Hematopoietic multipotent progenitor cell treated with erythropoietin and hydrocortisone succinate and interleukin-3 and kit ligand, for 8 days (in vitro differentiated cells): ENCODE results near the gene WDR4.
"Not testable (repeated sequence)": the region's sequence is repeated elsewhere in the genome, so short reads cannot be mapped to it uniquely, and the experiment has no call there.

Experiments used
- DNase-seq: peaks from one replicate; pipeline ENCODE4 v3.0.0-alpha.2; 2015

Gene WDR4

GRCh38 chr21:42809577-42810475 is 69.5 kb downstream of the WDR4 start:
- no peak for DNase-seq

DNA sequence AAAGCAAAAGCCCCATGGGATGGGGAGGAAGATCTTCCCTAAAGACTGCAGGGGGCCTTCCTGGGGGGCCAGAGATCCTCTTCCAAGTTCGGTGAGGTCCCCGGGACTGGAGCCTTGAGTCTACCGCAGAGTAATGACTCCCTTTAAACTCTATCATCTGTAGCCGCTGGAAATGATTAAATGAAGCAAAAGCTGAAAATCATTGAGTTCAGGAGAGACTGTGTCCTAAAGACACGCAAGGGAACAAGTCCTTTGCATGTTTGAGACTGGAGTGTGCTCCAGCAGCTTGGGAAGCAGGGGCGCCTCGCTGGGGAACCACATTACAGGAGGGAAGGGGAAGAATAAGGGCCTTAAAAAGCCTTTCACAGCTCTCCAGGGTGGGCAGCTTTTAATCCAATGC is 70.2 kb downstream of the WDR4 start:
- no peak for DNase-seq

- no peak for DNase-seq
Measured at GRCh38 chr21:42807938-42808613, 71.3 kb downstream of the WDR4 start.

DNA sequence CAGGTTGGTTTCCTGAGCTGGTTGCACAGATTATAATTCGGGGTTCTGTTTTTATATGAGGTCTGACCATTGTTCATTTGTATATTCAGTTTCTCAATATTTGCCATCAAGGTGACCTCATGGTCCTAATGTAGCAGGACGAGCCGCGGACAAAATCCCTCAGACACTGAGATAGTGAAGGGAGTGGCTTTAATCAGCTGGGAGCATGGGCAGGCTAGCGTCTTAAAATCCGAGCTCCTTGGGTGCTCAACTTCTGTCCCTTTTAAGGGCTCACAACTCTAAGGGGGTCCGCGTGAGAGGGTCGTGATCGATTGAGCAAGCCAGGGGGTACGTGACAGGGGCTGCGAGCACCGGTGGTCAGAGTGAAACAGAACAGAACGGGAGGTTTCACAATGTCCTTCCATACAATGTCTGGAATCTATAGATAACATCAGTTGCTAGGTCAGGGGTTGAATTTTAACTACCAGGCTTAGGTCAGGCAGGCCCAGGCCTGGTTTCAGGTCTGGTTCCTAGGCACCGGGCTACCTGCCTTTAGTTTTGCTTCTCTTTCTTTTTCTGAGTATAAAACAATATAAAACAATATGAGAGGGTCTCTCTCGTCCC is 71.9 kb downstream of the WDR4 start:
- not testable (repeated sequence) for DNase-seq

GRCh38 chr21:42806509-42807140 is 72.7 kb downstream of the WDR4 start:
- DNase-seq: no peak

DNA sequence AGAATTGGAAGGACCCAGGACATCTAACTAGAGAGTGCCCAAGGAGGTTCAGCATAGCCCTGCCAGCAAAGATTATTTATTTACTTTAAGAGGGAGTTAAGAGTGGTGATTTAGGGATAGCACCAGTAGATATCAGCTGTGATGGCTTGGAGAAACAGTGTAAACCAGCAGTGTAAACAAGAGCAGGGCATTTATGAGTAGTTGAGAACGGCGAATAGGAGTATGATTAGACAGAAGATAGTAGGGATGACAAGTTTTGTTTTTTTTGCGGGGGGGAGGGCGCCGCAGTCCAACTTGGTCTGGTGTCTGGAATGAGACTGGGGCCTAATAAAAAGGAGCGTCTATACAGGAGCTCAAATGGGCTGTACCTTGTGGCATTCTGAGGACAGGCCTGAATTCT is 77.7 kb downstream of the WDR4 start:
- not testable (repeated sequence) for DNase-seq

DNA sequence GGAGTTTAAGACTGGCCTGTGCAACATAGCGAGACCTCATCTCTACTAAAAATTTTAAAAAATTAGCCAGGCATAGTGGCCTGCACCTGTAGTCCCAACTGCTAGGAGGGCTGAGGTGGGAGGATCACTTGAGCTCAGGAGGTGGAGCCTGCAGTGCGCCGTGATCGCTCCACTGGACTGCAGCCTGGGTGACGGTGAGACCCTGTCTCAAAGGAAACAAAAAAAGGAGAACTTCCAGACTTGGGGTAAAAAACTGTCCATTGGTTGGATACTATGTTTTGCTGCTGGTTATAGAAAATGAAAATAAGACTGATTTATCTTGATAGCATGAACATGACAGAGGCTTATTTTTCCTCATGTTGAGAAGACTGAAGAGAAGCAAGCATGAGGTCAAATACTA is 79.4 kb downstream of the WDR4 start:
- no peak for DNase-seq

GRCh38 chr21:42799516-42799915 is 79.8 kb downstream of the WDR4 start:
- DNase-seq: no peak
